Activated CD4-positive, alpha-beta T cell treated with anti-CD3 and anti-CD28 coated beads for 36 hours (primary cell): ENCODE measurements around the gene MPP2. TPM values are rescaled to one million over a fixed set of nuclear protein-coding genes. Genes with fewer than 3 reads are reported as not detected.
A peak's percentile ranks its signal among the peaks of the same experiment; 100 is the strongest.
"Not testable (repeated sequence)": the region's sequence is repeated elsewhere in the genome, so short reads cannot be mapped to it uniquely, and the experiment has no call there.

ENCODE experiments used
- ATAC-seq: fragments of 200-7000 bp; cut with Tn5 transposase; one replicate; pipeline ENCODE4 v1.10.0; 2021; ENCODE audit warnings: mild to moderate bottlenecking, moderate library complexity
- CTCF ChIA-PET: fragments of 350-600 bp; sonication (Branson Sonifier 250); formaldehyde crosslinking; loops from one replicate; lab custom pipeline; 2021; ENCODE audit warnings: antibody characterized with exemption; lab: Charles Lee
- POLR2A ChIA-PET: fragments of 350-600 bp; sonication (Branson Sonifier 250); formaldehyde crosslinking; loops from one replicate; lab custom pipeline; 2021; ENCODE audit warnings: antibody characterized with exemption, inconsistent platforms; lab: Charles Lee
- DNase-seq: peaks from one replicate; pipeline ENCODE4 v3.0.0-alpha.2; 2020
- H3K27ac Mint-ChIP-seq: one replicate; pipeline ENCODE4 v1.8.0; 2021; ENCODE audit warnings: mixed read lengths
- H3K27me3 Mint-ChIP-seq: one replicate; pipeline ENCODE4 v1.8.0; 2021; ENCODE audit warnings: mixed read lengths
- H3K36me3 Mint-ChIP-seq: one replicate; pipeline ENCODE4 v1.8.0; 2021; ENCODE audit warnings: low read depth, mixed read lengths
- H3K4me1 Mint-ChIP-seq: one replicate; pipeline ENCODE4 v1.8.0; 2021; ENCODE audit warnings: mixed read lengths
- H3K4me3 Mint-ChIP-seq: one replicate; pipeline ENCODE4 v1.8.0; 2021; ENCODE audit warnings: mild to moderate bottlenecking, moderate library complexity, mixed read lengths
- H3K9me3 Mint-ChIP-seq: one replicate; pipeline ENCODE4 v1.8.0; 2021; ENCODE audit warnings: low read depth, mixed read lengths
- intact Hi-C, 2 experiments: fragments of 100-400 bp; cut with DNase I in 1 of 2; cut with micrococcal nuclease in 1 of 2; formaldehyde crosslinking; loops; one replicate each; pipeline versions ENCODE4 v1.14.2 to v1.15.1; 2022 to 2024; cut with DNase I, micrococcal nuclease
- total RNA-seq, 2 experiments: library from RNA; stranded (reverse); gene quantifications; one replicate each; pipeline ENCODE4 v1.2.3, GENCODE V29; 2021

The MPP2 gene
- total RNA-seq, 2 experiments from 2014 or later, result 1.2 to 1.3 TPM

- H3K9me3 Mint-ChIP-seq, result no peaks in the 10 kb centered on the region
- H3K36me3 Mint-ChIP-seq, result no peaks in the 10 kb centered on the region
- no peak within 1 kb of the TSS for H3K4me3 Mint-ChIP-seq
- ChIA-PET CTCF (interaction anchor here (1.2 to 5.1 kb wide), 5 partner anchors 16 to 53 kb away, joined by 3 to 59 read pairs (median 20); no protein-coding TSS in a partner anchor), POLR2A (no interaction called here)
- no peak within 1 kb of the TSS for H3K27ac Mint-ChIP-seq
- ATAC-seq (no peak), DNase-seq (no peak)
- H3K27me3 Mint-ChIP-seq, result peaks cover 8% of the 10 kb centered on the region
- intact Hi-C loops, result no loop called here
- H3K4me1 Mint-ChIP-seq, result peaks cover 10% of the 10 kb centered on the region
Observed at GRCh38 chr17:43942051-43942685, 34.8 kb upstream of the MPP2 start, which contains the start of gene PPY. TSS of gene PPY (minus strand) at chr17:43942476. CDS start at chr17:43941654, 822 bp downstream.

GRCh38 chr17:43940630-43941029, 33.3 kb upstream of the MPP2 start:
- Mint-ChIP-seq H3K4me3 (no peak overlapping the region), H3K4me1 (peaks cover 10% of the 10 kb centered on the region), H3K27me3 (peaks cover 9% of the 10 kb centered on the region), H3K27ac (no peak overlapping the region), H3K36me3 (no peaks in the 10 kb centered on the region), H3K9me3 (no peaks in the 10 kb centered on the region)
- intact Hi-C loops, result no loop called here
- ChIA-PET CTCF (interaction anchor here (0.7 to 1.2 kb wide), 2 partner anchors 10 to 17 kb away, joined by 3 read pairs; no protein-coding TSS in a partner anchor), POLR2A (interaction anchor here (0.6 kb wide), 1 partner anchor 571 kb away, joined by 4 read pairs; no protein-coding TSS in a partner anchor)
- DNase-seq, result peak; percentile 43
- no peak for ATAC-seq

GRCh38 chr17:43939886-43940285, 32.5 kb upstream of the MPP2 start:
- Mint-ChIP-seq H3K4me3 (no peak overlapping the region), H3K27ac (no peak overlapping the region), H3K36me3 (no peaks in the 10 kb centered on the region), H3K27me3 (peaks cover 9% of the 10 kb centered on the region), H3K9me3 (no peaks in the 10 kb centered on the region), H3K4me1 (peaks cover 9% of the 10 kb centered on the region)
- CTCF ChIA-PET, result interaction anchor here (1.2 kb wide), 1 partner anchor 9 kb away, joined by 3 read pairs; no protein-coding TSS in a partner anchor
- ATAC-seq (no peak), DNase-seq (no peak)
- intact Hi-C loops, result no loop called here
- POLR2A ChIA-PET, result no interaction called here

- H3K27me3 Mint-ChIP-seq, H3K4me3 Mint-ChIP-seq, H3K9me3 Mint-ChIP-seq, H3K36me3 Mint-ChIP-seq, intact Hi-C loops, ATAC-seq, POLR2A ChIA-PET, H3K27ac Mint-ChIP-seq, DNase-seq, H3K4me1 Mint-ChIP-seq: not testable (repeated sequence)
- CTCF ChIA-PET, result interaction anchor here (1.0 kb wide), 1 partner anchor 65 kb away, joined by 3 read pairs; no protein-coding TSS in a partner anchor
Observed at GRCh38 chr17:43939452-43939851, 32.1 kb upstream of the MPP2 start.

GRCh38 chr17:43938838-43939182, 31.5 kb upstream of the MPP2 start:
- Mint-ChIP-seq H3K36me3 (no peaks in the 10 kb centered on the region), H3K9me3 (no peaks in the 10 kb centered on the region), H3K4me1 (peaks cover 4% of the 10 kb centered on the region), H3K27me3 (peaks cover 9% of the 10 kb centered on the region), H3K4me3 (no peak overlapping the region), H3K27ac (no peak overlapping the region)
- DNase-seq, result no peak
- POLR2A ChIA-PET, result no interaction called here
- intact Hi-C loops, result no loop called here
- CTCF ChIA-PET, result interaction anchor here (1.0 kb wide), 2 partner anchors 66 to 103 kb away, joined by 3 to 6 read pairs; no protein-coding TSS in a partner anchor
- ATAC-seq, result no peak

GRCh38 chr17:43936434-43936833, 29.1 kb upstream of the MPP2 start:
- H3K4me3 Mint-ChIP-seq, result no peak overlapping the region
- peaks cover 4% of the 10 kb centered on the region for H3K4me1 Mint-ChIP-seq
- CTCF ChIA-PET, result interaction anchor here (0.7 to 1.2 kb wide), 3 partner anchors 10 to 13 kb away, joined by 3 read pairs; no protein-coding TSS in a partner anchor
- H3K9me3 Mint-ChIP-seq, result no peaks in the 10 kb centered on the region
- no peak for ATAC-seq
- no peaks in the 10 kb centered on the region for H3K36me3 Mint-ChIP-seq
- peaks cover 9% of the 10 kb centered on the region for H3K27me3 Mint-ChIP-seq
- POLR2A ChIA-PET, result no interaction called here
- H3K27ac Mint-ChIP-seq, result no peak overlapping the region
- no peak for DNase-seq
- intact Hi-C loops, result no loop called here

- CTCF ChIA-PET, result interaction anchor here (0.8 to 1.2 kb wide), 2 partner anchors 11 to 12 kb away, joined by 3 read pairs; no protein-coding TSS in a partner anchor
- no peak for DNase-seq
- Mint-ChIP-seq H3K27ac (no peak overlapping the region), H3K36me3 (no peaks in the 10 kb centered on the region), H3K27me3 (peaks cover 9% of the 10 kb centered on the region), H3K4me3 (no peak overlapping the region), H3K9me3 (no peaks in the 10 kb centered on the region), H3K4me1 (peaks cover 4% of the 10 kb centered on the region)
- POLR2A ChIA-PET, result no interaction called here
- no peak for ATAC-seq
- intact Hi-C loops, result no loop called here
Observed at GRCh38 chr17:43935926-43936261, 28.6 kb upstream of the MPP2 start.

GRCh38 chr17:43935204-43935925, 28.0 kb upstream of the MPP2 start:
- Mint-ChIP-seq H3K4me1 (peaks cover 4% of the 10 kb centered on the region), H3K36me3 (no peaks in the 10 kb centered on the region), H3K4me3 (no peak overlapping the region), H3K27me3 (peaks cover 9% of the 10 kb centered on the region), H3K9me3 (no peaks in the 10 kb centered on the region), H3K27ac (no peak overlapping the region)
- ChIA-PET CTCF (interaction anchor here (0.6 to 0.8 kb wide), 2 partner anchors 8 to 53 kb away, joined by 3 to 4 read pairs; no protein-coding TSS in a partner anchor), POLR2A (interaction anchor here (0.6 kb wide), 1 partner anchor 568 kb away, joined by 4 read pairs; no protein-coding TSS in a partner anchor)
- no peak for ATAC-seq
- intact Hi-C loops, result no loop called here
- no peak for DNase-seq

GRCh38 chr17:43932923-43933322, 25.6 kb upstream of the MPP2 start:
- intact Hi-C loops, result no loop called here
- POLR2A ChIA-PET, result no interaction called here
- peaks cover 3% of the 10 kb centered on the region for H3K27me3 Mint-ChIP-seq

GRCh38 chr17:43932357-43932756, 25.0 kb upstream of the MPP2 start:
- DNase-seq (no peak), ATAC-seq (no peak)
- Mint-ChIP-seq H3K36me3 (no peaks in the 10 kb centered on the region), H3K4me1 (peaks cover 9% of the 10 kb centered on the region), H3K27ac (no peak overlapping the region), H3K27me3 (peaks cover 6% of the 10 kb centered on the region), H3K9me3 (no peaks in the 10 kb centered on the region), H3K4me3 (no peak overlapping the region)
- CTCF ChIA-PET, result no interaction called here
- POLR2A ChIA-PET, result no interaction called here
- intact Hi-C loops, result no loop called here

More at GRCh38 chr17:43932923-43933322, 25.6 kb upstream of the MPP2 start:
- Mint-ChIP-seq H3K4me1 (peaks cover 5% of the 10 kb centered on the region), H3K36me3 (no peaks in the 10 kb centered on the region), H3K27ac (no peak overlapping the region), H3K9me3 (no peaks in the 10 kb centered on the region), H3K4me3 (no peak overlapping the region)
- ATAC-seq (no peak), DNase-seq (no peak)
- CTCF ChIA-PET, result interaction anchor here (0.7 to 1.3 kb wide), 2 partner anchors 10 to 17 kb away, joined by 3 to 4 read pairs; no protein-coding TSS in a partner anchor

- Mint-ChIP-seq H3K9me3 (no peaks in the 10 kb centered on the region), H3K36me3 (no peaks in the 10 kb centered on the region), H3K27ac (no peak overlapping the region), H3K4me1 (peaks cover 15% of the 10 kb centered on the region), H3K27me3 (peaks cover 3% of the 10 kb centered on the region), H3K4me3 (no peak overlapping the region)
- ATAC-seq (no peak), DNase-seq (no peak)
- ChIA-PET POLR2A (no interaction called here), CTCF (interaction anchor here (1.0 to 1.2 kb wide), 2 partner anchors 9 to 13 kb away, joined by 3 read pairs; no protein-coding TSS in a partner anchor)
- intact Hi-C loops, result no loop called here
Observed at GRCh38 chr17:43931062-43931571, 23.8 kb upstream of the MPP2 start.
